Measurements from ENCODE around the gene SND1.
A peak's percentile ranks its signal among the peaks of the same experiment; 100 is the strongest.

Gene SND1

DNA sequence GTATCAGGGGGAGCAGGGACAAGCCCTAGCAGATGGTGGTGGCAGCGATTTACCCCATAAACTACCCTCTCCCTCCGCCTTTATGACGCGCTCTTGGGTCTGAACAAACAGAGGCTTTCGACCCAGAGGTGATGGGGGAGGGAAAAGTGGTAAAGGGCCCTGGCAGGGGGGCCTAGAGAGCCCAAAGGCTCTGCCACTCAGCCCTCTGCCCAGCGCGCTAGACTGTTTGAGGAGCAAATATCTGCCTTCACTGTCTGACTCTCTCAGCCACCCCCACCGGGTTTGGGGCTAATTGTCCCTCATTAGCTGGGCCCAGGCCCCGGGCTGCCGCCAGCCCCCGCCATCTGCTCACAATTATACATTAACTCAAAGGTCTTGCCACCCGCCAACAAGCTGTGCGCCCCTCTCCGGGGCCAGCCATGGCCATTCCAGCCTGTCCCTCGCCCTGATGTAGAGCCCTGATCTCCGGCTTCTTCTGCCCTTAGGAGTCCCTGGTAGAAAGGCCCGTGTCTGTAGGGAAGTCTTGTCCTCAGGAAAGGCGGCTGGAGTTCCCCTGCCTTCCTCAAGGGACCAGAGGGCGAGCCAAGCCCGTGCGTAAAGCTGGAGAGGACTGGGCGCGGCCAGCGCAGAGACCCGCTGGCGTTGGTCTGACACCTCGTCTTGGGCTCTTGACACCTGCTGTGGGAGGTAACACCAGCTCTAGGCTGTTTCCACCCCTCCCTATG is 32.2 kb upstream of the SND1 start:
- TF ChIP-seq PPARA (CRISPR knock-in tag; IDR thresholded peaks at IDR 0.05; ENCODE audit: borderline replicate concordance) (no peak), ZNF565 (CRISPR knock-in tag; conservative IDR thresholded peaks at IDR 0.05; ENCODE audit: low read depth) (no peak), OSR1 (CRISPR knock-in tag; IDR thresholded peaks at IDR 0.05) (no peak), ZNF8 (CRISPR knock-in tag; IDR thresholded peaks at IDR 0.05) (no peak), ZFP30 (CRISPR knock-in tag; IDR thresholded peaks at IDR 0.05) (no peak), ARNTL (CRISPR knock-in tag; IDR thresholded peaks at IDR 0.05; ENCODE audit: borderline replicate concordance, low read depth) (no peak), ZC3H10 (CRISPR knock-in tag; IDR thresholded peaks at IDR 0.05) (no peak), GLIS3 (CRISPR knock-in tag; IDR thresholded peaks at IDR 0.05) (no peak)
- TF ChIP-seq, protein P1, sequence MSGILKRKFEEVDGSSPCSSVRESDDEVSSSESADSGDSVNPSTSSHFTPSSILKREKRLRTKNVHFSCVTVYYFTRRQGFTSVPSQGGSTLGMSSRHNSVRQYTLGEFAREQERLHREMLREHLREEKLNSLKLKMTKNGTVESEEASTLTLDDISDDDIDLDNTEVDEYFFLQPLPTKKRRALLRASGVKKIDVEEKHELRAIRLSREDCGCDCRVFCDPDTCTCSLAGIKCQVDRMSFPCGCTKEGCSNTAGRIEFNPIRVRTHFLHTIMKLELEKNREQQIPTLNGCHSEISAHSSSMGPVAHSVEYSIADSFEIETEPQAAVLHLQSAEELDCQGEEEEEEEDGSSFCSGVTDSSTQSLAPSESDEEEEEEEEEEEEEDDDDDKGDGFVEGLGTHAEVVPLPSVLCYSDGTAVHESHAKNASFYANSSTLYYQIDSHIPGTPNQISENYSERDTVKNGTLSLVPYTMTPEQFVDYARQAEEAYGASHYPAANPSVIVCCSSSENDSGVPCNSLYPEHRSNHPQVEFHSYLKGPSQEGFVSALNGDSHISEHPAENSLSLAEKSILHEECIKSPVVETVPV (CRISPR knock-in tag; IDR thresholded peaks at IDR 0.05), result no peak
- TF ChIP-seq, protein P2, sequence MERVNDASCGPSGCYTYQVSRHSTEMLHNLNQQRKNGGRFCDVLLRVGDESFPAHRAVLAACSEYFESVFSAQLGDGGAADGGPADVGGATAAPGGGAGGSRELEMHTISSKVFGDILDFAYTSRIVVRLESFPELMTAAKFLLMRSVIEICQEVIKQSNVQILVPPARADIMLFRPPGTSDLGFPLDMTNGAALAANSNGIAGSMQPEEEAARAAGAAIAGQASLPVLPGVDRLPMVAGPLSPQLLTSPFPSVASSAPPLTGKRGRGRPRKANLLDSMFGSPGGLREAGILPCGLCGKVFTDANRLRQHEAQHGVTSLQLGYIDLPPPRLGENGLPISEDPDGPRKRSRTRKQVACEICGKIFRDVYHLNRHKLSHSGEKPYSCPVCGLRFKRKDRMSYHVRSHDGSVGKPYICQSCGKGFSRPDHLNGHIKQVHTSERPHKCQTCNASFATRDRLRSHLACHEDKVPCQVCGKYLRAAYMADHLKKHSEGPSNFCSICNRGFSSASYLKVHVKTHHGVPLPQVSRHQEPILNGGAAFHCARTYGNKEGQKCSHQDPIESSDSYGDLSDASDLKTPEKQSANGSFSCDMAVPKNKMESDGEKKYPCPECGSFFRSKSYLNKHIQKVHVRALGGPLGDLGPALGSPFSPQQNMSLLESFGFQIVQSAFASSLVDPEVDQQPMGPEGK (CRISPR knock-in tag; IDR thresholded peaks at IDR 0.05; ENCODE audit: borderline replicate concordance), result no peak
- ATAC-seq, result peak; percentile 21; the same call in 2 of the 3 replicates

DNA sequence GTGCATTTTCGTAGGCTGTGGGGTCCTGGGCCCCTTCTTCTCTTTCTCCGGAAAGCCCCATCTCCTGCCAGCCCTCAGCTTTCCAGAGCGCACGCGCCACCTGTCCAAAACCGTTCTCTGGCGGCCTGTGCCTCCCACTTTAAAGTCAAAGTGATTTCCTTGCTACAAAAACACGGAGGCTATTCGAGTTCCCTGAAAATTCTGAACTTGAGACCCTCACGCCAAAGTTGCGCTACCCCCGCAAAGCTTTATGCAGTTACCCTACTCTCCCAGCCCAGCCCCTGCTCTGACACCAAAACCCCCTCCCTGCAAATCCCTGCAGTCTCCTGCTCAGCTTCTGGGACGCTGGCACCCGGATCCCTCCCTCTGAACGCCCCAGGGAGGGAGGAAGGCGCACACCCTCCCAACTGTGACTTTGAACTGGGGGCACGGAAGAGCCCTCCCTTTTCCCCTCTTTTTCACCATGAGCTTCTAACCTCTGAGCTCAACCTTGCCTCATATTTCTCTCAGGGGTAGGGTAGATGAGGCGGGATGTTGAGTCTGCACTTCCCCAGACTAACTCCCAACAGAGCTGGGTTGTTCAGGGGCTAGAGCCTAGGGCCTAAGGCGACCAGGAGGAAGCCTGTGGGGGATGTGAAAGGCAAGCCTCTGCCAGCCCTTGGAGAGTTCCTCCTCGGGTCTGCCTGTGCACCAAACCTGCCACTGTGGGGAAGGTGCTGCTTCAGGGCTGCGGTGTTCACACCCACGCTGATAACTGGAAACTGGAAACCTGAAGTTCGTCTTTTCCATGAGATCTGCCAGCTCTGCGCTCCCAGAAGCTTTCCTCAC is 31.4 kb upstream of the SND1 start:
- TF ChIP-seq ZNF8 (CRISPR knock-in tag; IDR thresholded peaks at IDR 0.05), result no peak
- TF ChIP-seq TCF4 (CRISPR knock-in tag; IDR thresholded peaks at IDR 0.05; ENCODE audit: borderline replicate concordance), result no peak
- no peak for TF ChIP-seq TOX (CRISPR knock-in tag; IDR thresholded peaks at IDR 0.05; ENCODE audit: borderline replicate concordance)
- peak; percentile 52 for ATAC-seq

DNA sequence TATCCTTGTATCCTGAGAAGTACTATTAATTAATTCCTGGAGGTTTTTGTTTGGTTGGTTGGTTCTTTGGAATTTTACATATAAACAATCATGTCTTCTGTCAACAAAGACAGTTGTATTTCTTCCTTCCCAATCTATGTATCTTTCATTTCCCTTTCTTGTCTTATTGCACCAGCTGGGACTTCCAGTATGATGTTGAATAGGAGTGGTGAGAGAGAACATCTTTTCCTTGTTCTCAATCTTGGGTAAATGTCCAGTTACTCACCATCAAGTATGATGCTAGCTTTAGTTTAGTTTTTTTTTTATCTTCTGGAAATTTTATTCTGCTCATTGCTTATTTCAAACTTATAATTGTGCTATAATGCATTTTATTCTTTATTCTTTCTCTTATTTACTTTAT is 26.7 kb upstream of the SND1 start:
- no peak for ATAC-seq
- TF ChIP-seq ARNTL (CRISPR knock-in tag; IDR thresholded peaks at IDR 0.05; ENCODE audit: borderline replicate concordance, low read depth), result no peak
- no peak for TF ChIP-seq TOX (CRISPR knock-in tag; IDR thresholded peaks at IDR 0.05; ENCODE audit: borderline replicate concordance)
- no peak for TF ChIP-seq ESRRG (CRISPR knock-in tag; IDR thresholded peaks at IDR 0.05)
- TF ChIP-seq, protein P3, sequence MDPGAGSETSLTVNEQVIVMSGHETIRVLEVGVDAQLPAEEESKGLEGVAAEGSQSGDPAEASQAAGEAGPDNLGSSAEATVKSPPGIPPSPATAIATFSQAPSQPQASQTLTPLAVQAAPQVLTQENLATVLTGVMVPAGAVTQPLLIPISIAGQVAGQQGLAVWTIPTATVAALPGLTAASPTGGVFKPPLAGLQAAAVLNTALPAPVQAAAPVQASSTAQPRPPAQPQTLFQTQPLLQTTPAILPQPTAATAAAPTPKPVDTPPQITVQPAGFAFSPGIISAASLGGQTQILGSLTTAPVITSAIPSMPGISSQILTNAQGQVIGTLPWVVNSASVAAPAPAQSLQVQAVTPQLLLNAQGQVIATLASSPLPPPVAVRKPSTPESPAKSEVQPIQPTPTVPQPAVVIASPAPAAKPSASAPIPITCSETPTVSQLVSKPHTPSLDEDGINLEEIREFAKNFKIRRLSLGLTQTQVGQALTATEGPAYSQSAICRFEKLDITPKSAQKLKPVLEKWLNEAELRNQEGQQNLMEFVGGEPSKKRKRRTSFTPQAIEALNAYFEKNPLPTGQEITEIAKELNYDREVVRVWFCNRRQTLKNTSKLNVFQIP (CRISPR knock-in tag; IDR thresholded peaks at IDR 0.05; ENCODE audit: borderline replicate concordance, low read depth), result no peak
- TF ChIP-seq ZNF8 (CRISPR knock-in tag; IDR thresholded peaks at IDR 0.05), result no peak
- TF ChIP-seq, protein P4, sequence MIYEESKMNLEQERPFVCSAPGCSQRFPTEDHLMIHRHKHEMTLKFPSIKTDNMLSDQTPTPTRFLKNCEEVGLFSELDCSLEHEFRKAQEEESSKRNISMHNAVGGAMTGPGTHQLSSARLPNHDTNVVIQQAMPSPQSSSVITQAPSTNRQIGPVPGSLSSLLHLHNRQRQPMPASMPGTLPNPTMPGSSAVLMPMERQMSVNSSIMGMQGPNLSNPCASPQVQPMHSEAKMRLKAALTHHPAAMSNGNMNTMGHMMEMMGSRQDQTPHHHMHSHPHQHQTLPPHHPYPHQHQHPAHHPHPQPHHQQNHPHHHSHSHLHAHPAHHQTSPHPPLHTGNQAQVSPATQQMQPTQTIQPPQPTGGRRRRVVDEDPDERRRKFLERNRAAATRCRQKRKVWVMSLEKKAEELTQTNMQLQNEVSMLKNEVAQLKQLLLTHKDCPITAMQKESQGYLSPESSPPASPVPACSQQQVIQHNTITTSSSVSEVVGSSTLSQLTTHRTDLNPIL (CRISPR knock-in tag; IDR thresholded peaks at IDR 0.05; ENCODE audit: low read depth), result no peak
- TF ChIP-seq TCF4 (CRISPR knock-in tag; IDR thresholded peaks at IDR 0.05; ENCODE audit: borderline replicate concordance), result no peak
- TF ChIP-seq, protein P2 (CRISPR knock-in tag; IDR thresholded peaks at IDR 0.05; ENCODE audit: borderline replicate concordance), result no peak
- no peak for TF ChIP-seq ZNF565 (CRISPR knock-in tag; conservative IDR thresholded peaks at IDR 0.05; ENCODE audit: low read depth)
- TF ChIP-seq RARB (CRISPR knock-in tag; IDR thresholded peaks at IDR 0.05), result no peak
- TF ChIP-seq ZFP3 (CRISPR knock-in tag; IDR thresholded peaks at IDR 0.05), result no peak
- no peak for TF ChIP-seq SNAI2 (CRISPR knock-in tag; IDR thresholded peaks at IDR 0.05)
- TF ChIP-seq, protein P5, sequence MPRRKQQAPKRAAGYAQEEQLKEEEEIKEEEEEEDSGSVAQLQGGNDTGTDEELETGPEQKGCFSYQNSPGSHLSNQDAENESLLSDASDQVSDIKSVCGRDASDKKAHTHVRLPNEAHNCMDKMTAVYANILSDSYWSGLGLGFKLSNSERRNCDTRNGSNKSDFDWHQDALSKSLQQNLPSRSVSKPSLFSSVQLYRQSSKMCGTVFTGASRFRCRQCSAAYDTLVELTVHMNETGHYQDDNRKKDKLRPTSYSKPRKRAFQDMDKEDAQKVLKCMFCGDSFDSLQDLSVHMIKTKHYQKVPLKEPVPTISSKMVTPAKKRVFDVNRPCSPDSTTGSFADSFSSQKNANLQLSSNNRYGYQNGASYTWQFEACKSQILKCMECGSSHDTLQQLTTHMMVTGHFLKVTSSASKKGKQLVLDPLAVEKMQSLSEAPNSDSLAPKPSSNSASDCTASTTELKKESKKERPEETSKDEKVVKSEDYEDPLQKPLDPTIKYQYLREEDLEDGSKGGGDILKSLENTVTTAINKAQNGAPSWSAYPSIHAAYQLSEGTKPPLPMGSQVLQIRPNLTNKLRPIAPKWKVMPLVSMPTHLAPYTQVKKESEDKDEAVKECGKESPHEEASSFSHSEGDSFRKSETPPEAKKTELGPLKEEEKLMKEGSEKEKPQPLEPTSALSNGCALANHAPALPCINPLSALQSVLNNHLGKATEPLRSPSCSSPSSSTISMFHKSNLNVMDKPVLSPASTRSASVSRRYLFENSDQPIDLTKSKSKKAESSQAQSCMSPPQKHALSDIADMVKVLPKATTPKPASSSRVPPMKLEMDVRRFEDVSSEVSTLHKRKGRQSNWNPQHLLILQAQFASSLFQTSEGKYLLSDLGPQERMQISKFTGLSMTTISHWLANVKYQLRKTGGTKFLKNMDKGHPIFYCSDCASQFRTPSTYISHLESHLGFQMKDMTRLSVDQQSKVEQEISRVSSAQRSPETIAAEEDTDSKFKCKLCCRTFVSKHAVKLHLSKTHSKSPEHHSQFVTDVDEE (CRISPR knock-in tag; IDR thresholded peaks at IDR 0.05), result no peak
- no peak for TF ChIP-seq ZFP30 (CRISPR knock-in tag; IDR thresholded peaks at IDR 0.05)
- TF ChIP-seq PPARA (CRISPR knock-in tag; IDR thresholded peaks at IDR 0.05; ENCODE audit: borderline replicate concordance), result no peak
- no peak for TF ChIP-seq ISL1 (CRISPR knock-in tag; IDR thresholded peaks at IDR 0.05)
- no peak for TF ChIP-seq CSDC2 (CRISPR knock-in tag; IDR thresholded peaks at IDR 0.05)
